IMR-90 (cell line): ENCODE data around the gene SLC9A6. TPM values are rescaled to one million over a fixed set of nuclear protein-coding genes. Genes with fewer than 3 reads are reported as not detected.

Experiments used
- ATAC-seq: fragments of 200-7000 bp; cut with Tn5 transposase; 2 replicates; pipeline ENCODE4 v1.9.1; 2020; ENCODE audit warnings: low read depth, mild to moderate bottlenecking, moderate library complexity
- BruUV-seq: library from RNA; stranded (reverse); fragments of 400-500 nt; replicated peaks from 2 replicates; lab custom pipeline; 2021; lab: Mats Ljungman, UMichigan
- CTCF ChIA-PET: fragments of 300-600 bp; formaldehyde crosslinking; extraction: SDS; loops from one replicate; lab custom pipeline; 2021; ENCODE audit warnings: antibody characterized with exemption; lab: Yijun Ruan, JAX
- POLR2A ChIA-PET: fragments of 300-600 bp; sonication (Branson Sonifier 250); formaldehyde crosslinking; loops from one replicate; lab custom pipeline; 2022; ENCODE audit warnings: antibody characterized with exemption; ENCODE audit not compliant: unreplicated experiment; lab: Charles Lee
- DNase-seq: peaks from one replicate; pipeline ENCODE4 v3.0.0; 2013
- H2AFZ ChIP-seq: replicated peaks from 2 replicates; pipeline ENCODE3; 2013; ENCODE audit warnings: low read length, mild to moderate bottlenecking; ENCODE audit not compliant: poor library complexity
- H2AK5ac ChIP-seq: 2 replicates; pipeline ENCODE4 v1.6.1; 2013; ENCODE audit warnings: low read depth, low read length, inconsistent platforms
- H2AK9ac ChIP-seq: replicated peaks from 2 replicates; pipeline ENCODE3; 2013; ENCODE audit warnings: mild to moderate bottlenecking, low read depth, low read length, moderate library complexity; ENCODE audit not compliant: poor library complexity
- H2BK120ac ChIP-seq: 2 replicates; pipeline ENCODE4 v1.6.1; 2013; ENCODE audit warnings: low read depth, low read length, inconsistent platforms
- H2BK15ac ChIP-seq: 3 replicates; pipeline ENCODE4 v1.6.1; 2013; ENCODE audit warnings: low read depth, low read length, inconsistent platforms
- H2BK20ac ChIP-seq: 2 replicates; pipeline ENCODE4 v1.6.1; 2013; ENCODE audit warnings: low read depth, mild to moderate bottlenecking, inconsistent platforms, low read length, moderate library complexity
- H2BK5ac ChIP-seq: 2 replicates; pipeline ENCODE4 v1.6.1; 2013; ENCODE audit warnings: mild to moderate bottlenecking, low read depth, low read length, inconsistent platforms; ENCODE audit not compliant: poor library complexity, severe bottlenecking
- H3K14ac ChIP-seq: replicated peaks from 2 replicates; pipeline ENCODE4 v1.6.1; 2013; ENCODE audit warnings: low read depth, low read length, inconsistent platforms
- H3K18ac ChIP-seq: 2 replicates; pipeline ENCODE4 v1.6.1; 2013; ENCODE audit warnings: low read depth, low read length, control low read depth
- H3K23ac ChIP-seq: 2 replicates; pipeline ENCODE4 v1.6.1; 2013; ENCODE audit warnings: low read depth, low read length, inconsistent platforms
- H3K27ac ChIP-seq: 2 replicates; pipeline ENCODE4 v1.5.1; 2013; ENCODE audit warnings: mild to moderate bottlenecking, control low read depth, low read length; ENCODE audit not compliant: insufficient read depth
- H3K27me3 ChIP-seq: 2 replicates; pipeline ENCODE4 v1.6.1; 2013; ENCODE audit warnings: low read length; ENCODE audit not compliant: control insufficient read depth, insufficient read depth
- H3K36me3 ChIP-seq: 2 replicates; pipeline ENCODE4 v1.6.1; 2013; ENCODE audit warnings: low read length, mixed read lengths; ENCODE audit not compliant: control insufficient read depth, insufficient read depth
- H3K4ac ChIP-seq: 2 replicates; pipeline ENCODE4 v1.6.1; 2013; ENCODE audit warnings: low read depth, low read length, inconsistent platforms
- H3K4me1 ChIP-seq: 2 replicates; pipeline ENCODE4 v1.6.1; 2013; ENCODE audit warnings: low read length, mixed read lengths; ENCODE audit not compliant: control insufficient read depth, insufficient read depth
- H3K4me2 ChIP-seq: 2 replicates; pipeline ENCODE4 v1.6.1; 2013; ENCODE audit warnings: low read depth, mild to moderate bottlenecking, control low read depth, low read length, moderate library complexity
- H3K4me3 ChIP-seq: 2 replicates; pipeline ENCODE4 v1.5.1; 2013; ENCODE audit warnings: low read depth, mild to moderate bottlenecking, control low read depth, low read length, moderate library complexity; ENCODE audit not compliant: insufficient read depth
- H3K56ac ChIP-seq: 2 replicates; pipeline ENCODE4 v1.6.1; 2013; ENCODE audit warnings: low read length, inconsistent platforms; ENCODE audit not compliant: insufficient read depth; ENCODE audit errors: extremely low read depth
- H3K79me1 ChIP-seq, 2 experiments: 2 replicates each; pipeline ENCODE4 v1.6.1; 2013; ENCODE audit warnings: low read length in 2 of 2, inconsistent platforms in 1 of 2, low read depth in 1 of 2
- H3K9ac ChIP-seq: 2 replicates; pipeline ENCODE4 v1.6.1; 2013; ENCODE audit warnings: low read depth, low read length, control low read depth
- H3K9me1 ChIP-seq: 2 replicates; pipeline ENCODE4 v1.6.1; 2013; ENCODE audit warnings: low read length, inconsistent platforms; ENCODE audit not compliant: insufficient read depth
- H3K9me3 ChIP-seq: 2 replicates; pipeline ENCODE4 v1.6.1; 2013; ENCODE audit warnings: low read length; ENCODE audit not compliant: control insufficient read depth, insufficient read depth
- H4K20me1 ChIP-seq: 2 replicates; pipeline ENCODE4 v1.6.1; 2013; ENCODE audit warnings: low read length, inconsistent platforms; ENCODE audit not compliant: insufficient read depth
- H4K5ac ChIP-seq: 2 replicates; pipeline ENCODE4 v1.6.1; 2013; ENCODE audit warnings: mild to moderate bottlenecking, low read depth, low read length, control low read depth
- H4K8ac ChIP-seq, 2 experiments: 2 replicates each; pipeline ENCODE4 v1.6.1; 2013; ENCODE audit warnings: low read depth in 2 of 2, low read length in 2 of 2, control low read depth in 1 of 2, inconsistent platforms in 1 of 2
- H4K91ac ChIP-seq: 2 replicates; pipeline ENCODE4 v1.6.1; 2013; ENCODE audit warnings: low read depth, low read length, inconsistent platforms; ENCODE audit not compliant: insufficient read depth
- CEBPB ChIP-seq: IDR thresholded peaks from 2 replicates; pipeline ENCODE4 v1.6.1; 2012; ENCODE audit warnings: low read depth, low read length, improper control_type of control experiment
- CHD1 ChIP-seq: IDR thresholded peaks from 2 replicates; pipeline ENCODE4 v1.6.1; 2012; ENCODE audit warnings: low read depth, low read length, improper control_type of control experiment
- FOS ChIP-seq: fragments of 150-350 bp; IDR thresholded peaks from 2 replicates; pipeline ENCODE4 v1.6.1; 2016; ENCODE audit warnings: low read depth, low read length
- MAFK ChIP-seq: IDR thresholded peaks from 2 replicates; pipeline ENCODE4 v1.6.1; 2012; ENCODE audit warnings: low read depth, low read length, improper control_type of control experiment
- MAZ ChIP-seq: IDR thresholded peaks from 2 replicates; pipeline ENCODE4 v1.6.1; 2012; ENCODE audit warnings: low read depth, mild to moderate bottlenecking, low read length, improper control_type of control experiment, moderate library complexity, borderline replicate concordance
- NFE2L2 ChIP-seq: fragments of 150-350 bp; IDR thresholded peaks from 2 replicates; pipeline ENCODE4 v1.6.1; 2016; ENCODE audit warnings: low read depth, mild to moderate bottlenecking, low read length
- RAD21 ChIP-seq: IDR thresholded peaks from 2 replicates; pipeline ENCODE4 v1.6.1; 2012; ENCODE audit warnings: low read length, improper control_type of control experiment
- RCOR1 ChIP-seq: IDR thresholded peaks from 2 replicates; pipeline ENCODE4 v1.6.1; 2012; ENCODE audit warnings: mild to moderate bottlenecking, low read length, improper control_type of control experiment; ENCODE audit not compliant: insufficient replicate concordance
- RFX5 ChIP-seq: IDR thresholded peaks from 2 replicates; pipeline ENCODE4 v1.8.0; 2012; ENCODE audit warnings: low read depth, mild to moderate bottlenecking, low read length, moderate library complexity
- SMC3 ChIP-seq: fragments of 150-350 bp; IDR thresholded peaks from 2 replicates; pipeline ENCODE4 v1.6.1; 2016; ENCODE audit warnings: low read depth, mild to moderate bottlenecking, antibody characterized with exemption, low read length, moderate library complexity
- WGBS, 2 experiments: methylation state at CpG; one replicate each; pipeline versions ENCODE4 v1.1.5 to v1.1.7; 2013; ENCODE audit warnings: missing lambda C conversion rate in 2 of 2; ENCODE audit not compliant: insufficient read length in 1 of 2; ENCODE audit errors: extremely low coverage in 2 of 2; 5-methylcytosine and 5-hydroxymethylcytosine counted together
- dilution Hi-C: fragments of 300-500 bp; cut with HindIII; formaldehyde crosslinking; loops from one replicate; pipeline ENCODE4 v1.14.3; 2018; ENCODE audit warnings: low sequenced_read_pairs; ENCODE audit not compliant: unreplicated experiment
- in situ Hi-C: fragments of 300-500 bp; cut with MboI; formaldehyde crosslinking; loops from 3 replicates; pipeline ENCODE4 v1.14.3; 2019; ENCODE audit warnings: low sequenced_read_pairs, inconsistent platforms, mixed read lengths
- intact Hi-C: fragments of 100-400 bp; cut with micrococcal nuclease; formaldehyde crosslinking; loops from 2 replicates; pipeline ENCODE4 v1.10.0; 2022
- polyA plus RNA-seq, 3 experiments: library from polyadenylated mRNA; depleted of rRNA; stranded (reverse); fragments of >200 nt; gene quantifications; 2 replicates each; pipeline ENCODE4 v1.2.3, GENCODE V29; 2012; ENCODE audit warnings: low replicate concordance in 1 of 3
- total RNA-seq: library from RNA; depleted of rRNA; stranded (reverse); fragments of >200 nt; gene quantifications from 2 replicates; pipeline ENCODE4 v1.2.3, GENCODE V29; 2012
- TF ChIP-seq, protein P1 (sequence below): fragments of 150-350 bp; IDR thresholded peaks from 2 replicates; pipeline ENCODE4 v1.6.1; 2016; ENCODE audit warnings: low read depth, mild to moderate bottlenecking, low read length, moderate library complexity, borderline replicate concordance
- TF ChIP-seq, protein P2 (sequence below): fragments of 150-350 bp; IDR thresholded peaks from 2 replicates; pipeline ENCODE4 v1.6.1; 2017; ENCODE audit warnings: mild to moderate bottlenecking, antibody characterized with exemption, low read length, low read depth

Gene SLC9A6
- total and polyA plus RNA-seq, 2 of the 4 experiments (the other 2 are of a cell fraction), result 6.9 to 19.0 TPM

DNA sequence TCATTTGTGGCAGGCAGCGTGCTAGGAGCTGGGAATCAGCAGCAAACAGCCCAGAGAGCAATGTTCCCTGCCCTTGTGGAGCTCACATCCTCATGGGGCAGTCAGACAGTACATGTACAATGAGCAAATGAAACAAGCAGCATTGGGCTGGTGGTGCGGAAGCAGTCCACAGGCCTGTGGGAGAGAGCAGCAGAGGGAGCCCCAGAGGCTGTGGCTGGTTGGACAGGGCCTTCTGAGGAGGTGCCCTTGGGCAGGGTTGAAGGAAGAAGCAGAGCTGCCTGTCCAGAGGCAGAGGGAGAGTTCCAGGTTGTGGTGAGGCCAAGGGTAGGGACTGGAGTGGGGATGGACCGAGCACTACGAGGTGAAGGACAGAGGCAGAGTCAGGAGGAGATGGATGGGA, 33.9 kb upstream of the SLC9A6 start:
- Histone ChIP-seq H3K27me3 (no peaks in the 10 kb centered on the region), H3K9me3 (no peaks in the 10 kb centered on the region), H2BK20ac (no peak overlapping the region), H3K4me1 (no peaks in the 10 kb centered on the region), H3K4me2 (no peak overlapping the region), H3K79me1 (no peaks in the 10 kb centered on the region), H3K56ac (no peak overlapping the region), H2BK15ac (no peak overlapping the region), H2BK5ac (no peak overlapping the region), H3K14ac (no peak overlapping the region), H2BK120ac (no peak overlapping the region), H2AFZ (no peak overlapping the region), H3K4me3 (no peak overlapping the region), H4K5ac (no peak overlapping the region), H3K27ac (no peak overlapping the region), H3K9me1 (no peaks in the 10 kb centered on the region), H3K23ac (no peak overlapping the region), H3K18ac (no peak overlapping the region), H4K20me1 (no peaks in the 10 kb centered on the region), H2AK5ac (no peak overlapping the region), H3K4ac (no peak overlapping the region), H3K9ac (no peak overlapping the region), H3K36me3 (no peaks in the 10 kb centered on the region), H4K8ac (no peak overlapping the region), H2AK9ac (no peak overlapping the region), H4K91ac (no peak overlapping the region)
- ATAC-seq (no peak), DNase-seq (no peak)
- intact Hi-C loops, result no loop called here
- in situ Hi-C loops, result no loop called here
- TF ChIP-seq FOS (no peak), SMC3 (no peak), CEBPB (no peak), NFE2L2 (no peak), CHD1 (no peak), MAFK (no peak), RAD21 (no peak), MAZ (no peak), RFX5 (no peak), RCOR1 (no peak)
- TF ChIP-seq, protein P1, sequence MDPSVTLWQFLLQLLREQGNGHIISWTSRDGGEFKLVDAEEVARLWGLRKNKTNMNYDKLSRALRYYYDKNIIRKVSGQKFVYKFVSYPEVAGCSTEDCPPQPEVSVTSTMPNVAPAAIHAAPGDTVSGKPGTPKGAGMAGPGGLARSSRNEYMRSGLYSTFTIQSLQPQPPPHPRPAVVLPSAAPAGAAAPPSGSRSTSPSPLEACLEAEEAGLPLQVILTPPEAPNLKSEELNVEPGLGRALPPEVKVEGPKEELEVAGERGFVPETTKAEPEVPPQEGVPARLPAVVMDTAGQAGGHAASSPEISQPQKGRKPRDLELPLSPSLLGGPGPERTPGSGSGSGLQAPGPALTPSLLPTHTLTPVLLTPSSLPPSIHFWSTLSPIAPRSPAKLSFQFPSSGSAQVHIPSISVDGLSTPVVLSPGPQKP, result no peak
- TF ChIP-seq, protein P2, sequence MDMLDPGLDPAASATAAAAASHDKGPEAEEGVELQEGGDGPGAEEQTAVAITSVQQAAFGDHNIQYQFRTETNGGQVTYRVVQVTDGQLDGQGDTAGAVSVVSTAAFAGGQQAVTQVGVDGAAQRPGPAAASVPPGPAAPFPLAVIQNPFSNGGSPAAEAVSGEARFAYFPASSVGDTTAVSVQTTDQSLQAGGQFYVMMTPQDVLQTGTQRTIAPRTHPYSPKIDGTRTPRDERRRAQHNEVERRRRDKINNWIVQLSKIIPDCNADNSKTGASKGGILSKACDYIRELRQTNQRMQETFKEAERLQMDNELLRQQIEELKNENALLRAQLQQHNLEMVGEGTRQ, result no peak
- ChIA-PET POLR2A (no interaction called here), CTCF (no interaction called here)
- dilution Hi-C loops, result no loop called here
- no TSS peak for BruUV-seq
- 52% methylated on average over 4 of the region's 4 CpGs; no CpG with 5 or more reads in 1 of the 2 experiments for WGBS, 2 experiments
